ENCODE measurements around the gene L3MBTL4. TPM values are rescaled to one million over a fixed set of nuclear protein-coding genes. Genes with fewer than 3 reads are reported as not detected.

Gene L3MBTL4
- total RNA-seq, 4 donors from 2014 or later: 11.3 to 16.3 (median 11.8) TPM

DNA sequence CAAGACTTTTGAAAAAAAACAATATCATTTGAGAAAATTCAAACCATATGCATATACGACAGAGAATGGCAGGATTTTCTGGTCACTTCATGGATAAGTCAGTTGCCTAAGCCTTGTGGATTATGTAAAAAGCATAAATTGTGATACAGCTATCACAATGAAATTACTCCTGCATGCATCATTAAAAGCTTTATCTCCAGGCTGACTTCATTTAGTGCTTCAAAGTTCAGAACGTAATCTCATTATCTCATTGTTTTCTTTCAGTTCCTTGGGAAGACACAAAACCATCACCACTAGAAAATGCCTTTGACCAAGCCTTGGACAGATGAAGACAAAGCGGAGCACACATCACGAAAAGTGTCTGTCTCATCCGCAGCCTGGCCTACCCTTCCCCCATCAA is 57.0 kb downstream of the L3MBTL4 start:
- intact Hi-C loops (cut with DNase I; ENCODE audit: low total_unique reads): no loop called here
- TF ChIP-seq, protein P1, sequence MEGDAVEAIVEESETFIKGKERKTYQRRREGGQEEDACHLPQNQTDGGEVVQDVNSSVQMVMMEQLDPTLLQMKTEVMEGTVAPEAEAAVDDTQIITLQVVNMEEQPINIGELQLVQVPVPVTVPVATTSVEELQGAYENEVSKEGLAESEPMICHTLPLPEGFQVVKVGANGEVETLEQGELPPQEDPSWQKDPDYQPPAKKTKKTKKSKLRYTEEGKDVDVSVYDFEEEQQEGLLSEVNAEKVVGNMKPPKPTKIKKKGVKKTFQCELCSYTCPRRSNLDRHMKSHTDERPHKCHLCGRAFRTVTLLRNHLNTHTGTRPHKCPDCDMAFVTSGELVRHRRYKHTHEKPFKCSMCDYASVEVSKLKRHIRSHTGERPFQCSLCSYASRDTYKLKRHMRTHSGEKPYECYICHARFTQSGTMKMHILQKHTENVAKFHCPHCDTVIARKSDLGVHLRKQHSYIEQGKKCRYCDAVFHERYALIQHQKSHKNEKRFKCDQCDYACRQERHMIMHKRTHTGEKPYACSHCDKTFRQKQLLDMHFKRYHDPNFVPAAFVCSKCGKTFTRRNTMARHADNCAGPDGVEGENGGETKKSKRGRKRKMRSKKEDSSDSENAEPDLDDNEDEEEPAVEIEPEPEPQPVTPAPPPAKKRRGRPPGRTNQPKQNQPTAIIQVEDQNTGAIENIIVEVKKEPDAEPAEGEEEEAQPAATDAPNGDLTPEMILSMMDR (IDR thresholded peaks at IDR 0.05): no peak
- no peak for TF ChIP-seq POLR2A (IDR thresholded peaks at IDR 0.05)
- 82 to 84% methylated on average over 5 of the region's 5 CpGs for WGBS, 2 donors

DNA sequence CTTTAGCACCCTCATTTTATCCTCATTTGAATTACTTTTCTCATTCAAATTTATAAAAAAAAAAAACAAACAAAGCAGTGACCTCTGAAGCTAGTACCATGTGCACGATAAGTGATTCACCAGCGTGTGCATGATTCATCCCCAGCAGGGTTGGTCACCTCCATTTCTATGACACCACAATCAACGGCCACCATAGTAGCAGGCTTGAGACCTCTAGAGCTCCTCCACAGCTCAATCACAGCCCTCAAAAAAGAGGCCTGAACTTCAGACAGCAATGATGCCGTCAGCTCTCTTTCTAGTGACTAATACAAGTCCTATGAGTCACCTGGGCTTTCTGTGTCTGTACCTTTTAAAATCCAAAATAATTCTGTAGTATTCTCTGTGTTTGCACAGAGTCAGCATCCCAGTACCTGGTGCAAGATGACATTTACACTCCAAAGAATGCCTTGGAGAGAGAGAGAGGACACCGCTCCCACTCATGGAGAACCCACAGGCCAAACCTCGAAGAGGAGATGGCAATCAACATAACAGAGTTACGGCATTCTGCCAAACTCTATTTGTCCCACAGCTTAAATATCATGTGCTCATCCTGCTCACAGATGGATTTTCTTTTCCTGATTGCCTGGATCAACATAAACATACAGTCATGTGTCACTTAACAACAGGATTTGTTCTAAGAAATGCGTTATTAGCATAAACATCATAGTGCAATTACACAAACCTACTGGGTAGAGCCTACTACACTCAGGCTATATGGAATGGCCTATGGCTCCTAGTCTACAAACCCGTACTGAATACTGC is 58.7 kb downstream of the L3MBTL4 start:
- no peak for TF ChIP-seq POLR2A (IDR thresholded peaks at IDR 0.05)
- TF ChIP-seq, protein P1 (IDR thresholded peaks at IDR 0.05): no peak
- 49 to 59% methylated on average over 9 of the region's 9 CpGs for WGBS, 2 donors
- H3K4me3 ChIP-seq (ENCODE audit: low read depth, poor library complexity, severe bottlenecking): no peak overlapping the region
- intact Hi-C loops (cut with DNase I; ENCODE audit: low total_unique reads): no loop called here
- no peak for DNase-seq (ENCODE audit: low spot score in 2 of 2)

More for the DNA sequence above, 57.0 kb downstream of the L3MBTL4 start:
- no peak for DNase-seq (ENCODE audit: low spot score in 2 of 2)
- H3K4me3 ChIP-seq (ENCODE audit: low read depth, poor library complexity, severe bottlenecking): no peak overlapping the region

DNA sequence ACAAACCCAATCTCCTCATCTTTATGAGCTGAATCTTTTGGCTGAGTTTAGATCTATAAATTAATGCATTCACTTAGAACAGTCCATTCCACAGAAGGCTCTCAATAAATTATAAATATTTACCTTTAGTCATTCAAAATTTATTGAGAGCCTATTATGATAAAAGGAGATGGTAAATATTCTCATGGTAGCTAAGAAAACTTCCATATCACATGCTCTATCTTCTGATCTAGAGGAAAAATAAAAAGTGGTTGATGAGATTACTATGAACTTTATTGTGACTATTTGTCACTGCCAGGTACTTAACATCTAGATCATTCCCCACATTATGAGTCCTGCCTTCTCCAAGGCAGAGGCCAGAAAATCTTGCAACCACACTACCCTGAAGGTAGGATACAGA is 62.4 kb downstream of the L3MBTL4 start:
- intact Hi-C loops (cut with DNase I; ENCODE audit: low total_unique reads): no loop called here
- no peak for DNase-seq (ENCODE audit: low spot score in 2 of 2)
- no peak for TF ChIP-seq POLR2A (IDR thresholded peaks at IDR 0.05)
- TF ChIP-seq, protein P1 (IDR thresholded peaks at IDR 0.05): no peak
- no peak overlapping the region for H3K4me3 ChIP-seq (ENCODE audit: low read depth, poor library complexity, severe bottlenecking)

DNA sequence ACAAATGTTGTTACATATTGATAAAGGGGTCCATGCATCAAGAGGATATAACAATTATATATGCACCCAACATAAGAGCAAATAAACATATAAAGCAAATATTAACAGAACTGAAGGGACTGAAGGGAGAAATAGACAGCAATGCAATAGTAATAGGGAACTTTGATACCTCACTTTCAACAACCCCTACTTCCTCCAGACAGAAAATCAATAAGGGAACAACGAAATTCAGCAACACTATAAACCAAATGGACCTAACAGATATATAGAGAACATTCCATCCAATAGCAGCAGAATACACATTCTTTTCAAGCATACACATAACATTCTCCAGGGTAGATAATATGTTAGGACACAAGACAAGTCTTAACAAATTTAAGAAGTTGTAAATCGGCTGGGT is 71.7 kb downstream of the L3MBTL4 start:
- H3K4me3 ChIP-seq (ENCODE audit: low read depth, poor library complexity, severe bottlenecking): no peak overlapping the region
- 57 to 86% methylated on average over 2 of the region's 2 CpGs for WGBS, 2 donors
- TF ChIP-seq, protein P1 (IDR thresholded peaks at IDR 0.05): no peak
- no peak for TF ChIP-seq POLR2A (IDR thresholded peaks at IDR 0.05)
- intact Hi-C loops (cut with DNase I; ENCODE audit: low total_unique reads): no loop called here
- no peak for DNase-seq (ENCODE audit: low spot score in 2 of 2)

DNA sequence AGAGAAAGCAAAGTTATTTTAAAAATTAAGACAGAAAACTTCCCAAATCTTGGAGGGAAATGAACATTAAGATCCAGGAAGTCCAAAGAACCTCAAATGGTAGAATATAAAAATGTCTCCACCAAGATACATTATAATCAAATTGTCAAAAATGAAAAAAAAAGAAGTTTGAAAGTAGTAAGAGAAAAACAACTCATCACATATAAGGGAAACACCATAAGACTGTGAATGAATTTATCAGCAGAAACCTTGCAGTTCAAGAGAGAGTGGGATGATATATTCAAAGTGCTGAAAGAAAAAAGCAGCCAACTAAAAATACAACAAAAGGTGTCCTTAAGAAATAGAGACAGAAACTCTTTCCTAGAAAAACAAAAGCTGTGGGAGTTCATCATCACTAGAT is 73.0 kb downstream of the L3MBTL4 start:
- no peak for DNase-seq (ENCODE audit: low spot score in 2 of 2)
- no peak for TF ChIP-seq POLR2A (IDR thresholded peaks at IDR 0.05)
- TF ChIP-seq, protein P1 (IDR thresholded peaks at IDR 0.05): no peak
- intact Hi-C loops (cut with DNase I; ENCODE audit: low total_unique reads): no loop called here
- no peak overlapping the region for H3K4me3 ChIP-seq (ENCODE audit: low read depth, poor library complexity, severe bottlenecking)

DNA sequence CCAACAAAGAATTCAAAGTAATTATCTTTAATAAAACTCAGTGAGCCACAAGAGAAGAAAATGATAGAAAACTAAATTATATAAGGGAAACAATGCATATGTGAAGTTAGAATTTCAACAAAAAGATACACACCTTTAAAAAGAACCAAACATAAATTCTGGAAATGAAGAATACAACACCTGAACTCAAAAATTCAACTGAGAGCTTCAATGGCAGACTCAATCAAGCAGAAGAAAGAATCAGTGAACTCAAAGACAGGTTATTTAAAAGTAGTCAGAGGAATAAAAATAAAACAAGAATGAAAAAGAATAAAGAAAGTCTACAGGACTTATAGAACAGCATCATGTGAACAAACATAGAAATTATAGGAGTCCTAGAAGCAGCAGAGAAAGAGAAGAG is 73.4 kb downstream of the L3MBTL4 start:
- no peak overlapping the region for H3K4me3 ChIP-seq (ENCODE audit: low read depth, poor library complexity, severe bottlenecking)
- TF ChIP-seq POLR2A (IDR thresholded peaks at IDR 0.05): no peak
- TF ChIP-seq, protein P1 (IDR thresholded peaks at IDR 0.05): no peak
- DNase-seq (ENCODE audit: low spot score in 2 of 2): no peak
- intact Hi-C loops (cut with DNase I; ENCODE audit: low total_unique reads): no loop called here
